Measurements from ENCODE around the gene IFNK.
A peak's percentile ranks its signal among the peaks of the same experiment; 100 is the strongest.

Gene IFNK

DNA sequence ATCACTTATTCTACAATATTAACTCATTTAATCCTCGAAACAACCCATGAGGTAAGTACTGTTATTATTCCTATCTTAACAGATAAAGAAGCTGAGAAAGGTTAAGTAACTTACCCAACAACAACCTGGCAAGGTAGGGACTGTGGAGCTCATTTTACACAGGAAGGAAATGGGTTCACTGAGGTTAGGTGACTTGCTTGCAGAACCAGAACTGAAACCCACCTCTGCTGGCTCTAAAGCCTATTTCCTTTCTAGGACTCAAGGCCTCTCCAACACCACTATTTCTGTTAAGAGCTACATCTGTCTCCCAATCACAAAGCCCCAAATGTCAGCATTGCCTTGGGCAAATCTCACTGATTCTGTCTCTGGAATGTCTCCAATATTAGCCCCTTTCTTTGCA, 38.9 kb upstream of the IFNK start:
- no peak overlapping the region for H3K27ac ChIP-seq (ENCODE audit: extremely low read depth, low read depth, low read length)
- H3K36me3 ChIP-seq (ENCODE audit: control insufficient read depth in 2 of 2, insufficient read depth in 1 of 2, low read length in 2 of 2), result no peaks in the 10 kb centered on the region
- no peaks in the 10 kb centered on the region for H3K4me1 ChIP-seq (ENCODE audit: control insufficient read depth, insufficient read depth, low read length)
- POLR2A ChIA-PET, result no interaction called here
- CTCF ChIA-PET, result no interaction called here
- TF ChIP-seq ZNF37A (tag by site-specific recombination; IDR thresholded peaks at IDR 0.05) (no peak), HOXA7 (CRISPR knock-in tag; IDR thresholded peaks at IDR 0.05; ENCODE audit: borderline replicate concordance) (no peak), ZNF292 (tag by site-specific recombination; IDR thresholded peaks at IDR 0.05; ENCODE audit: borderline replicate concordance, low read depth) (no peak), ZNF747 (tag by site-specific recombination; IDR thresholded peaks at IDR 0.05) (no peak)
- H3K4me3 ChIP-seq (ENCODE audit: low read depth, low read length), result no peak overlapping the region
- no peaks in the 10 kb centered on the region for H3K9me3 ChIP-seq (ENCODE audit: control insufficient read depth, insufficient read depth, low read depth, low read length)

GRCh38 chr9:27487128-27487640, 36.9 kb upstream of the IFNK start:
- H3K4me1 ChIP-seq (ENCODE audit: control insufficient read depth, insufficient read depth, low read length), result no peaks in the 10 kb centered on the region

More at GRCh38 chr9:27487128-27487640, 36.9 kb upstream of the IFNK start:
- Histone ChIP-seq H3K9me3 (ENCODE audit: control insufficient read depth, insufficient read depth, low read depth, low read length) (no peaks in the 10 kb centered on the region), H3K36me3 (ENCODE audit: control insufficient read depth in 2 of 2, insufficient read depth in 1 of 2, low read length in 2 of 2) (no peaks in the 10 kb centered on the region), H3K4me3 (ENCODE audit: low read depth, low read length) (no peak overlapping the region), H3K27ac (ENCODE audit: extremely low read depth, low read depth, low read length) (no peak overlapping the region)
- TF ChIP-seq ZNF335 (tag by site-specific recombination; conservative IDR thresholded peaks at IDR 0.05) (no peak), ZBTB17 (tag by site-specific recombination; IDR thresholded peaks at IDR 0.05) (no peak), ZNF280D (tag by site-specific recombination; IDR thresholded peaks at IDR 0.05) (no peak), ZNF426 (tag by site-specific recombination; IDR thresholded peaks at IDR 0.05) (peak; percentile 26), ZNF169 (tag by site-specific recombination; IDR thresholded peaks at IDR 0.05) (no peak)
- TF ChIP-seq, protein P1, sequence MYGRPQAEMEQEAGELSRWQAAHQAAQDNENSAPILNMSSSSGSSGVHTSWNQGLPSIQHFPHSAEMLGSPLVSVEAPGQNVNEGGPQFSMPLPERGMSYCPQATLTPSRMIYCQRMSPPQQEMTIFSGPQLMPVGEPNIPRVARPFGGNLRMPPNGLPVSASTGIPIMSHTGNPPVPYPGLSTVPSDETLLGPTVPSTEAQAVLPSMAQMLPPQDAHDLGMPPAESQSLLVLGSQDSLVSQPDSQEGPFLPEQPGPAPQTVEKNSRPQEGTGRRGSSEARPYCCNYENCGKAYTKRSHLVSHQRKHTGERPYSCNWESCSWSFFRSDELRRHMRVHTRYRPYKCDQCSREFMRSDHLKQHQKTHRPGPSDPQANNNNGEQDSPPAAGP (tag by site-specific recombination; IDR thresholded peaks at IDR 0.05), result no peak
- TF ChIP-seq, protein P2, sequence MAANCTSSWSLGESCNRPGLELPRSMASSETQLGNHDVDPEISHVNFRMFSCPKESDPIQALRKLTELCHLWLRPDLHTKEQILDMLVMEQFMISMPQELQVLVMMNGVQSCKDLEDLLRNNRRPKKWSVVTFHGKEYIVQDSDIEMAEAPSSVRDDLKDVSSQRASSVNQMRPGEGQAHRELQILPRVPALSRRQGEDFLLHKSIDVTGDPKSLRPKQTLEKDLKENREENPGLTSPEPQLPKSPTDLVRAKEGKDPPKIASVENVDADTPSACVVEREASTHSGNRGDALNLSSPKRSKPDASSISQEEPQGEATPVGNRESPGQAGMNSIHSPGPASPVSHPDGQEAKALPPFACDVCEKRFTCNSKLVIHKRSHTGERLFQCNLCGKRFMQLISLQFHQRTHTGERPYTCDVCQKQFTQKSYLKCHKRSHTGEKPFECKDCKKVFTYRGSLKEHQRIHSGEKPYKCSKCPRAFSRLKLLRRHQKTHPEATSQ (tag by site-specific recombination; IDR thresholded peaks at IDR 0.05), result no peak
- TF ChIP-seq, protein P3, sequence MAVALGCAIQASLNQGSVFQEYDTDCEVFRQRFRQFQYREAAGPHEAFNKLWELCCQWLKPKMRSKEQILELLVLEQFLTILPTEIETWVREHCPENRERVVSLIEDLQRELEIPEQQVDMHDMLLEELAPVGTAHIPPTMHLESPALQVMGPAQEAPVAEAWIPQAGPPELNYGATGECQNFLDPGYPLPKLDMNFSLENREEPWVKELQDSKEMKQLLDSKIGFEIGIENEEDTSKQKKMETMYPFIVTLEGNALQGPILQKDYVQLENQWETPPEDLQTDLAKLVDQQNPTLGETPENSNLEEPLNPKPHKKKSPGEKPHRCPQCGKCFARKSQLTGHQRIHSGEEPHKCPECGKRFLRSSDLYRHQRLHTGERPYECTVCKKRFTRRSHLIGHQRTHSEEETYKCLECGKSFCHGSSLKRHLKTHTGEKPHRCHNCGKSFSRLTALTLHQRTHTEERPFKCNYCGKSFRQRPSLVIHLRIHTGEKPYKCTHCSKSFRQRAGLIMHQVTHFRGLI (tag by site-specific recombination; IDR thresholded peaks at IDR 0.05), result no peak
- CTCF ChIA-PET, result interaction anchor here (1.0 kb wide), 2 partner anchors 43 to 61 kb away, joined by 3 to 4 read pairs; partner anchors contain the start of gene MOB3B
- POLR2A ChIA-PET, result no interaction called here

Data from HEK293 (cell line).